Suppressor macrophage (primary cell): ENCODE data around the gene MPHOSPH8.

Experiments used
- DNase-seq, 4 experiments: peaks; one replicate each; pipeline ENCODE4 v3.0.0-alpha.2; 2020 to 2022
- total RNA-seq, 17 experiments: gene quantifications; one replicate each; lab custom pipeline; 2026; ENCODE audit warnings: mixed read lengths in 6 of 17, inconsistent platforms in 3 of 17; lab: John Stamatoyannopoulos, UW

Gene MPHOSPH8, protein sequence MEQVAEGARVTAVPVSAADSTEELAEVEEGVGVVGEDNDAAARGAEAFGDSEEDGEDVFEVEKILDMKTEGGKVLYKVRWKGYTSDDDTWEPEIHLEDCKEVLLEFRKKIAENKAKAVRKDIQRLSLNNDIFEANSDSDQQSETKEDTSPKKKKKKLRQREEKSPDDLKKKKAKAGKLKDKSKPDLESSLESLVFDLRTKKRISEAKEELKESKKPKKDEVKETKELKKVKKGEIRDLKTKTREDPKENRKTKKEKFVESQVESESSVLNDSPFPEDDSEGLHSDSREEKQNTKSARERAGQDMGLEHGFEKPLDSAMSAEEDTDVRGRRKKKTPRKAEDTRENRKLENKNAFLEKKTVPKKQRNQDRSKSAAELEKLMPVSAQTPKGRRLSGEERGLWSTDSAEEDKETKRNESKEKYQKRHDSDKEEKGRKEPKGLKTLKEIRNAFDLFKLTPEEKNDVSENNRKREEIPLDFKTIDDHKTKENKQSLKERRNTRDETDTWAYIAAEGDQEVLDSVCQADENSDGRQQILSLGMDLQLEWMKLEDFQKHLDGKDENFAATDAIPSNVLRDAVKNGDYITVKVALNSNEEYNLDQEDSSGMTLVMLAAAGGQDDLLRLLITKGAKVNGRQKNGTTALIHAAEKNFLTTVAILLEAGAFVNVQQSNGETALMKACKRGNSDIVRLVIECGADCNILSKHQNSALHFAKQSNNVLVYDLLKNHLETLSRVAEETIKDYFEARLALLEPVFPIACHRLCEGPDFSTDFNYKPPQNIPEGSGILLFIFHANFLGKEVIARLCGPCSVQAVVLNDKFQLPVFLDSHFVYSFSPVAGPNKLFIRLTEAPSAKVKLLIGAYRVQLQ
- 9.2 to 46.1 (median 31.1) reads per million in 17 experiments for total RNA-seq

DNA sequence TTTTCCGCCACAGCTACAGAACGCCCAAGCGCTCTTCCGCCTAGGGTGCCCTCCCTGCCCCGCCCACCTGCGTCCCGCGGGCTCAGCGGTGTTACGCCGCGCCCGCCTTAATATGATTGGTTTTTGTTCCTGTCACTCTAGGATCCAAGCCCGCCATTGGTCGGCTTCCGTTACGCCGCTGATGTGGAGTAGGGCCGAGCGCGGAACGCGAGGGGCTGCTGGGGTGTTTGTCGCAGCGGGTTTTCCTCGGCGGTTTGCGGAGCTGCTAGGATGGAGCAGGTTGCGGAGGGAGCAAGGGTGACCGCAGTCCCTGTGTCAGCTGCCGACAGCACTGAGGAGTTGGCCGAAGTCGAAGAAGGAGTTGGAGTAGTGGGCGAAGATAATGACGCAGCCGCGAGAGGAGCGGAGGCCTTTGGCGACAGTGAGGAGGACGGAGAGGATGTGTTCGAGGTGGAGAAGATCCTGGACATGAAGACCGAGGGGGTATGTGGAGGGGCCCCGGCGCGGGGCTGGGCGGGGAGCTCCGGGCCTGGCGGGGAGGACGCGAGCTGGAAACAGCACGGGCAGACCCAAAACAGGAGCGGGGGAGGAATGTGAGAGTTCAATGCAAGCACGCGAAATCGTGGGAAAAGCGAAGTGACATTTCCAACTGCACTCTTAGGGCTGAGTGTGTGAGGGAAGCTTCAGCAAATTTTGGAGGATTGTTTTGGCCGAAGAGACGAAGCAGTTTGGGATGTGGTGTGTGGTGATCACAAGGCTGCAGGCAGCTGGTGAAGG is at the start of gene MPHOSPH8:
Gene MPHOSPH8 (plus strand): TSS at position 181 of the 777 bp plus-strand sequence. CDS start 90 bp downstream, at position 271.
- DNase-seq, result peak; percentile 98 to 99 (median 98)

DNA sequence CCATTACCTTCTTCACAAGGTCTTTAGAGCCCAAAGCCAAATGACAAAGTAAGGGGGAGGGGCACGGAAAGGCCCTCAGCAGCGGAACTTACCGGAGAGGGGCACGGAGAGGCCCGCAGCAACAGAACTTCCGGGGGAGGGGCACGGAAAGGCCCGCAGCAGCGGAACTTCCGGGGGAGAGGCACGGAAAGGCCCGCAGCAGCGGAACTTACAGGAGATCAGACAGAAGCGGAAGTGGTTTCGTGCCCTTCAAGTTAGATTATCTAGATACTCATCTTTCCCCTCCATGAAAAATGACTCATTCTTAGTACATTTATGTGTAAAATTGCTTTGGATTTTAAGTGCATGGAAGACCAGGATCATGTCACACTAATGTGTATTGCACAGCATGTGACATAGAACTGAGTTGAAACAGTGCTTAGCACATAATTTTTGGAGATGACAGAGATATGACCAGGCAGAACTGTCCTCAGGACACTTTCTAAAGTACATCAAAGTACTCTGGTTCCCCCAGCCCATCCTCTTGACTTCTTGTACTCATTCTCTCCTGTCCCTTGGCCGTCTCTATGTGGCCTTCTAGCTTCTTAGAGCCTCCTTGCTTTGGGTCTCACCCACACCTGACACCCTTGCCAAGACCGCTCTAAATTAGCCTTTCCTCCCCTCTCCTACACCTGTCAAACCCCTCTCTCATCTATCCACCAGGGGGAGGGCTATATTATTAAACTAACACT is 46.4 kb upstream of the MPHOSPH8 start:
- DNase-seq, result peak; percentile 59 to 78 (median 76)

DNA sequence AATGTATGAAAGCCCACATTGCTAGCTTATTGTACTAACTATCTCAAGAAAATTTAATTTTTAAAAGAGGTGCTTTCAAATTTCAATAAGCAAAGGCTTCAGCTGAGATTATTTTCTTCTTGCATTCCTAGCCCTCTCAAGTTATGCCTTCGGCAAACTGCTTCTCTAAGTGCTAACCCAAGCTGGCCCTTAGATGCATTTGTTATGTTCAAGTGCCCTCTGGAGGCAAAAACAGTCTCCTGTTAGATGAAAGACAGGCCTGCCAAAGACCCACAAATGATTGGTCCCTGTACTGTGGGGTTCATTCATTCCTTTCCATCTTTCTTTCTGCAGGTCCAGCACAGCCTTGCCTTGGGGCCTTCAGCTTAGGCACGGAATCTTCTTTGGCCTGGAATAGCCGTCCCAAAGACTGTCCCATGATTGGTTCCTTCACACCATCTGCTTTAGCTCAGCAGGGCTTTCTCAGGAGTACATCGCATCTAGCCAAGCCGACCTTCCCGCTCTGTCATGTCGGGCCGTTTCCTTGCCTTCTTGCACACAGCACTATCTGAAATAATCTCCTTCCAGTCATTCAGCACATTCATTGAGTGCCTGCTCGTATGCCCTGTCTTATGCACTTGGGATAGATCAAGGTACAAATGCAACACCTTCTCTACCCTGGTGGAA is 45.7 kb upstream of the MPHOSPH8 start:
- DNase-seq, result peak in 2 of 4 experiments; percentile 23 to 28

DNA sequence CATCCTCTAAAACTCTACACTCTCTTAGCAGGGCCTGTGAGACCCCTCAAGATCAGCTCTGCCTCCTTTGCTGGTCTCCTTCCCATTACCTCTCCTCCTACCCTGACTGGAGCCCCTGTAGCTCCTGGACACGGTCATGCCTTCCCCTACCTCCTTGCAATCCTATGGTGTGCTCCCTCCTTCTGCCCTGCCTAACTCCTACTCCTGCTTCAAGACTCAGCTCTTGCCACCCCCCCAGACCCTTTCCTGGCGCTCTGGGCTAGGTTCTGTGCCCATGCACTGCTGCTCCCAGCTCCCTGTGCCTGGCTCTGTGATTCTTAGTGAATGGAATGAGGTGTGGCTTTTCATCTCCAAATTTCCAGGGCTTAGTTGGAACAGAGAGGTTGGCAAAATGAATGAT is 44.1 kb upstream of the MPHOSPH8 start:
- no peak for DNase-seq

DNA sequence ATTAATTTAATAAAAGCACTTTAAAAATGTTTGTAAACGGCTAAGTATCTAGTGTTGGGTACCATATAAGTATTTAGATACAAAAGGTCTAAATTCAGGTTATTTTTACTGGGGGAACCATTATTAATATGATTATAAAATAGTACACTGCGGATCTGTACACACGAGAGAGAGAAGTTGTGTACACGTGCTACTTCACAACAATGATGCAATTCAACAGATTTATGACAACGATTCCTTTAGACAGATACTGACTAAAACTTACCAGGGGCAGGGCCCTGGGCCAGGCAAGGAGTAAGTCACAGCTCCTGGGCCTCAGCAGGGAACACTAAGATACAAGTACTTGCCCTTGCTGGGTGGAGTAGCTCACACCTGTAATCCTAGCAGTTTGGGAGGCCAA is 43.0 kb upstream of the MPHOSPH8 start:
- DNase-seq, result no peak

DNA sequence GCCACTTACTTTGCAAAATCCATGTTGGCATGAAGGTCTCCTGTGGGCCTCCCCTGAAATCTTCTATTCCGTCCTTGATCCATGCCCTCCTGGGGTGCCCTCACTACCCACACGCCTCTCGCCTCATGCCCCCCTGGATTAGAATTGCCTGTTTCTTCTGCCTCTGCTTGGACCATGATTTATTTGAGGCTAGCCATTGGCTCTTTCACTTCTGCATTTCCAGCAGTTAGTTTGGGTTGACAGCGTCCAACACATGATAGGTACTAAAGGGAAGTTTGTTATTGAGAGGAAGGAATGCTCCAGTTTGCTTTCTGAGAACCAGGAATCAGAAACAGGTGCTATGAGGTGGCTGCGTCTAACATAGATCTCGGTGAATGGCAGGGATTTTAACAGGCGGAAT is 41.6 kb upstream of the MPHOSPH8 start:
- DNase-seq, result peak; percentile 21 to 59 (median 36)

DNA sequence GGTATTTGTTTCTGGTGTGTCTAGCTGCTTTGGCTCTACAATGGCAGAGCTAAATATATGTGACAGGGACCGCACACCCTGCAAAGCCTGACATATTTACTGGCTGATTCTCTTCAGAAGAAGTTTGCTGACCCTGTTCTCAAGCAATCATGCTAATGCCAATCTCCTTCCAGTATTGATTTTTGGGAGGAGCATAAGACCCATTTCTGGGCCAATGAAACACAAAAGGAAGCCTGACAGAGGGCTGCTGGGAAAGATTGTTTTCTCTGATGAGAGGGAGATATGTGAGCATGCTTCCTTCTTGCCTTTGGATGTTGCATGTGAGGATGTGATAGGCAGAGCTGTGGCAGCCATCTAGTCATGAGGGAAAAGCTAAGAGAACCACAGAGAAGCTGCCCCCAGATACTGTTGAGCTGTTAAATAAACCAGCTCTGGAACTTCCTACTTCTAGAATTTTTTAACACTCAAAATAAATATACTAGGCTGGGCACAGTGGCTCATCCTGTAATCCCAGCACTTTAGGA is 40.7 kb upstream of the MPHOSPH8 start:
- DNase-seq, result peak in 2 of 4 experiments; percentile 8 to 12

DNA sequence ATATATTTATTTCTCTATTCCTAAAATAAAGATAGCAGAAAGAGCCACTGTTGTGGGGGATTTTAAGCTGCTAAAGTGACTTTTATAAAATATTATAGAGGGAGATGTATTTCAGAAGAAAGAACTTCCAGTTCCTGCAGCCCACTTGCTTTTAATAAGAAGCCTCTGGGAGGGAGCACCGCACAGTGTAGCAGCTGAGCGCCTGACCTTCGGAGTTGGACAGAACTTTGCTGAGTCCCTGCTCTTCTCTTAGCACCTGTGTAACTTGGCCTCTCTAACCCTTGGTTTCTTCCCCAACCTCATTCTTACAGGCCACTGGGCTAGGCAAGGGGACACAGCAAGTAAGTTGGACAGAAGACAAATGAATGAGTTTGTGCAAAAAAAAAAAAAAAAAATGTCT is 37.4 kb upstream of the MPHOSPH8 start:
- no peak for DNase-seq

DNA sequence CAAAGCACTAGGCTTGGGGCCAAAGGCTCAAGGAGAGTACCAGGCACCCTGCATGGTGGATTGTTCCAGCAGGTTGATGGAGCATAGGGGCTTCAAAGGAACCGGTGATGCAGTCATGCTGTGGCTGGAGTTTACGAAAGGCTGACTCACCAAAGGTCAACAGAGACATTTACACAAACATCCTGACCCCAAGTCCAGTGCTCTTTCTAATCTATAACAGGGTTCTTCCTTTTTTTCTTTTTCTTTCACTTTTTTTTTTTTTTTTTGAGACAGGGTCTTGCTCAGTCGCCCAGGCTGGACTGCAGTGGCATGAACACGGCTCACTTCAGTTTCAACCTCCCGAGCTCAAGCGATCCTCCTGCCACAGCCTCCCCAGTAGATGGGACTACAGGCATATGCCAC is 36.5 kb upstream of the MPHOSPH8 start:
- DNase-seq, result peak in 2 of 4 experiments; percentile 25 to 29

DNA sequence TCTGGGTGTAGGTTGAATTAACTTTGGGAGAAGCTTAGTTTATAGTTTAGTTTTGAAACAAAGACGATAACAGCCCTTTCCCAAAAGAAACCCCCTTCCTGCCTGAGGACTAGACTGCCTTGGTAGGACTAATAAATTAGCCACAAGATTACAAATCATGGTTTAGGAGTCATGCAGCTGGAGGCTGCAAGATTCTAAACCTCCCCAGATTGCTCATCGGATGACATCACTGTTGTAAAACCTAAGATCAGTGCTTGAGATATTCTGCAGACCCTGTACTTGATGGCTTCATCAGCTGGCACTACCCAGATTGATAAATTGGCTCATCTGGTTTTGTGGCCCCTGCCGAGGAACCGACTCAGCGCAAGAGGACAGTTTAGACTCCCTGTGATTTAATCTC is 35.9 kb upstream of the MPHOSPH8 start:
- DNase-seq, result peak; percentile 9 to 39 (median 21)

DNA sequence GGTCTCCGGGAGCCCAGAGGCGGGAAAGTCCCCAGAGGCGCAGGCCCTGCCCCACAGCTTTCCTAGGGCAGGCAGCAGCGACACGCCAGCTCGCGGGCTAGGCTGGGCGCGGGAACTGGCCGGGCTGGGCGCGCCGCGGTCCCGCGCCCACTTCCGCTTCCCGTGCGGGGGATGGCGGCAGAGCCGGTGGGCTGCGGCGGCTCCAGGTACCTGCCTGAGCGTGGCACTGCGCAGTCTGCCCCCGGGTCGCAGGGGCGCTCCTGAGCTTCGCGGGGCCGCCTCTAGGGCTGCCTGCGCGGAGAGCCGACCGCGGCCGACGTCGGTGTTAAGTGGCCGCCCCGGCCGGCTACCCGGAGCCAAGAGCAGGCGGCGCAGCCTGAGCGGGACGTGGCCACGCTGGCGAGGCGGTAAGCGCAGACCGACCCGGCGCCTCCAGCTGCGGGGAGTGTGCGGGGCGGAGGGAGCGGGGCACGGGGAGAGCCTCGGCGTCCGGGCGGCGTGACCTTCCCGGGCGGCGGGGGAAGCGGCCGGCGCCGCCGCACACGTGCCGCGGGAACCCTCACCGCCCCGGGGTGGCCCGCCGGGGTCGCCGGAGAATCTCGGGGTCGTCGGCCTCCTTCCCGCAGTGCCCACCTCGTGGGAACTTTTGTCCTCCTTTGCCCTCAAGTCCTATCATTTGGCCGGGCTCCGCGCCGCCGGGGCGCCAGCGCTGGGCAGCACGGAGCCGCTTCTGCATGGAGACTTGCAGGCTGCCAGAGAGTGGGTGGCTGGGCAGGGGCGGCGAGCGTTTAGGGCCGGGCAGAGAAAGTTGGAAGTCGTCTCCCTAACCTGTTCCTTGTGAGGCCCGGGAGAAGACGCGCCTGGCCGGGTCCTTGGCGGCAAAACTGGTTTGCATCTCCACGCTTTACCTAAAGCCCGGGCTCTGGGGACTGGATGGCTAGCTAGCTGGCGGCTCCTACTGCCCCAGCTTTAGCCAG is 31.4 kb upstream of the MPHOSPH8 start:
- DNase-seq, result peak in 3 of 4 experiments; percentile 18 to 50 (median 38)

DNA sequence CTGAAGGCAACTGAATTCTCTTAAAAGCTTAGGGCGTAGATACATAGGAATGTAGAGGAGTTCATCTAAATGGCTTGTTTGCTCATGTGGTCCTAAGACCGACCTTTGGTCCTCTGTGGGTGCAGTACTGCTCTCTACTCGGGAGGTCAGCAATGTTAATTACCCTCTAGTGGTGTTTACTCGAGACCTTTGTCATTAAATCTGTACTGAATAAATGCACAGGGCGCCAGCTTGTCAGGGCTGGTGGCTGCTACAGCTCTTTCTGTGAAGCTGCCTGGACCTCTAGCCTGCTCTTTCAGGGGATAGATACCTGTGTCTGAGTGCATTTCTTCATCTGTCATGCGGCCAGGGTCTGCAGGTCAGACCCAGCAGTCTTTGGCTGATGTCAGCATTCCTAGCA is 29.2 kb upstream of the MPHOSPH8 start:
- DNase-seq, result no peak

DNA sequence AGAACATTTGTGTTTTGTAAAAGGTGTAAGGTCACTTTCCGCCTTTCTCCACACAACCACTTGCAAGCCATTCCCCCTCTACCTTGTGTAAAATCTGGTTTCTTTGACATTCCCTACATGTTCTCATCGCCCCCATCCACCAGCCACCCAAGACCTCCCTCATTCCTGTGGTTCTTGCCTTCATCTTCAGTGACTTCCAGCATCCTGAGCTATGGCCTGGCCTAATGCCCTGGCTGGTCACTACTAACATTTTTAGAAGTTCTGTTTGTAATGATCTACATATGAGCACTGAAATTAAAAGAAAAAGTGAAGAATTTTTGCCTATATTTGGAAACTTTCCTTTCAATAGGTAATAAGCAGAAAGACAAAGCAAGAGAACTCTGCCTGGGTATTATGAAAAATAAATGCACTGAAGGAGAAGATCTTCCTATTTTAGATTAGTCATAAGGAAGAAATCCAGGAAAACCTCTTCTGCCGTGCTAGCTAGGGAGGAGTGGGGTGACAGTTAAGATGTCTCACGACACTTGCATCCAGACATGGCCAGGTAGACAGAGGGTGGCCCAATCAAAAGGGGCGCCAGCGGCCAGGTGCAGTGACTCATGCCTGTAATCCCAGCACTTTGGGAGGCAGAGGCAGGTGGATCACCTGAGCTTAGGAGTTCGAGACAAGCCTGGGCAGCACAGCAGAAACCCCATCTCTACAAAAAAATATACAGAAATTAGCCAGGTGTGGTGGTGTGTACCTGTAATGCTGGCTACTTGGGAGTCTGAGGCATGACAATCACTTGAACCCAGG is 28.1 kb upstream of the MPHOSPH8 start:
- no peak for DNase-seq

DNA sequence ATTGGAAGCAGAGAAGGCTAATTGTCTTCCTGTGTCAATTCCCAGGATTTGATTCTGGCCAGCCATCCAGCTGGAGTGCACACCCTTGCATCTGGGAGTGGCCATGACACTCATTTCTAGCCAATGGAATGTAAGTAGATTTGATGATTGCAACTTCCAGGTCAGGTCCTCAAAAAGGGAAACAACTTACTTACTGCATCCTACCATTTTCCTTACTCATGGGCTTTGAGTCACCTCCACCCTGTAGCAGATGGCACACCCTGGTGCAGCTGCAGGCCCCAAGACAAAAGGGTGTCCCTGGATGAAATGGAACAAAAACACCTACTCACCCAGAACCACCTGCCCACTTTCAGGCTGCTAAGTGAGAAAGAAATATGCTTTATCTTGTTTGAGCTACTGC is 27.3 kb upstream of the MPHOSPH8 start:
- DNase-seq, result no peak

DNA sequence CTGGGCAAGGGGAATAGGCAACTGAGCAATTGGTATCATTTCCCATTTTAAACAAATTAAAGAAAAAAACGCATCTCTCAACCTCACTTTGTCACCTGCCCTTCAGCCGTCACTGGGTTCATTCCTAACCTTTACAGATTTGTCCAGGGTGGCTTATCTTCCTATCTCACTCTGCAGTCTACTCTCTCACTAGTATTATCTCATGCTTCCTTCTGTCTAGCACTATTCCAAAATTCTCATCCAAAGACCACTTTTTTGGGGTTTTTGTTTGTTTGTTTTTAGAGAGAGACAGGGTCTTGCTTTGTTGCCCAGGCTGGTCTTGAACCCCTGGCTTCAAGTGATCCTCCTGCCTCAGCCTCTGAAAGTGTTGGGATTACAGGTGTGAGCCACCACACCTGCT is 26.7 kb upstream of the MPHOSPH8 start:
- no peak for DNase-seq

DNA sequence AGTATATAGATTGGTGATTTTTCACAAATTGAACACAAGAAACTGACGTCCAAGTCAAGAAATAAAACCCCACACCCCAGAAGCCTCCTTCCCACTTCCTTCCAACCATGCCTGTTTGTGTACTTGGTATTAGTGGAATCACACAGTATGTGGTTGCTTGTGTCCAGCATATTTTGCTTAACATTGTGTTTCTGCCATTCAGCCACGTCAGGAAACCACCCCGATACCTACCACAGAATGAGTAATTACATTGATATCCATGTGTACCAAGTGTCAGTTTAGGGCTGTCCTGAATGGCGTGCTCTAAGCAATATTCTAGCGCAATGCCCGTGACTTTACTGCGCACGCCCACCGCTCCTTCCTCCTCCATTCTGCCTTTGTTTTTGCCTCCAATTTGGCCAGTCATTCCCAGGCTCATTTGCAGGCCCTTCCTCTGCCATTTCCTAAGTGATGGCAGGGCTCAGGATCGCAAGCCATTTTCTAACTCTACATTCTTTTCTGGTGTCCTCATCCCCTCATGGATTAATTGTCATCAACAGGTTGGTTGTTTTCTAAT is 25.9 kb upstream of the MPHOSPH8 start:
- DNase-seq, result no peak

DNA sequence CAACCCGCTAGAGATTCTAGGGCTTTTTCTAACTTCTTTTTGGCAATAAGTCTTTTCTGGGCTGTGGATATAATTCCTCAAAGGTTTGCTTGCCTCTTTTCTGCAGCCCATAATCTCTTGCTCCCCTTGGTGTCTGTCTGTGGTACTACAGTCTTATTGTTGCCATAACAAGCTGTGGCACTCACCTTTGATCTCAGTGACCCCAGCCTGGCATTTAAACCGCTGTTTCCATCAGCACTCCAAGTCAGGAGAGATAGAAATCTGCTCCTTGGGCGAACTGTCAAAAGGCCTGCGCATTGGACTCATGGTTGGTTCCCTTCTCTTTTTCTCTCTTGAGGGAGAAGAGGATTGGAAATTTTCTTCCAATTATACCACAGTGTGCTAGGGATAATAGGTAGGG is 14.5 kb upstream of the MPHOSPH8 start:
- peak; percentile 42 to 56 (median 46) for DNase-seq

DNA sequence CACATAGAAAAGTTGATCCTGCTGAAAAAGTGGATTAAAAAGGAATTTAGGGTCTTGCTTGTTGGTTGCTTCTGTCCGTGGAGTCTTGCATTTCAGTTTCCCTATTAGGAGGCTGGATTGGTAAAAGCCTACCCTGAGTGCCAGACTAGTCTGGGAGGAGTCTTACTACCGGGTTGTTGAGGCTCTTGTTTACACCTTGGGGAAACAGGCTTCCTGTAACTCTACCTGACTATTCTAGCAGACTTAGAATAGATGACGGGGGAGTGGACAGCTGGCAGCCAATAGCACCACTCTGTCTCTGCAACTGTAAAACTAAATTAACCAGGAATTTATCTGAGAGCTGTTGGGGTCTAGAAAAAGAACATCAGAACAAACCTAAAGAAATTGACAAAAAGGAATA is 11.3 kb upstream of the MPHOSPH8 start:
- DNase-seq, result no peak

DNA sequence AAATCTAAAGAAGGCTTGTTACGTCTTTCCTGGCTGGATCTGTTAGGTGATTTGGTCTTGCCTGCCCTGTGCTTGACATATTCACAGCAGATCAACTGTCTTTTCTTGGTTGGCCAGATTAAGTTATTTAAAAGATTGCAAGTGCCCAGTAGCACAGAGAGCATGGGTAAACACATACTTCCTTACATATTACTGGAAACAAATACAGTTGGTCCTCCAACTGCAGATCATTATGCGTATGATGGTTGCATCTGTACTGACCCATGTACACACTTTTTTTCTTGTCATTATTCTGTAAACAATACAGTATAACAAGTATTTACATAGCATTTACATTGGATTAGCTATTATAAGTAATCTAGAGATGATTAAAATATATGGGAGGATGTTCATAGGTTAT is 9.2 kb upstream of the MPHOSPH8 start:
- DNase-seq, result no peak
